AG09309 (cell line): Measurements from ENCODE around the gene CNPY3.

ENCODE experiments used
- DNase-seq: peaks from one replicate; pipeline ENCODE4 v3.0.0-alpha.2; 2010; ENCODE audit warnings: low read depth
- H3K4me3 ChIP-seq: 2 replicates; pipeline ENCODE4 v1.5.1; 2011; ENCODE audit warnings: mild to moderate bottlenecking, low read depth, low read length, moderate library complexity; ENCODE audit not compliant: control insufficient read depth
- CTCF ChIP-seq: IDR thresholded peaks from 2 replicates; pipeline ENCODE4 v1.5.1; 2011; ENCODE audit warnings: mild to moderate bottlenecking, low read depth, low read length, inconsistent platforms; ENCODE audit not compliant: insufficient read depth, control insufficient read depth; ENCODE audit errors: missing control alignments

CNPY3 gene

GRCh38 chr6:42959917-42960242, 30.6 kb downstream of the CNPY3 start:
- peak overlapping the region; percentile 41 for H3K4me3 ChIP-seq
- no peak for TF ChIP-seq CTCF
- DNase-seq, result no peak

- TF ChIP-seq CTCF, result no peak
- H3K4me3 ChIP-seq, result peak within 1 kb of the TSS; percentile 41
- DNase-seq, result no peak
Observed at GRCh38 chr6:42960243-42961019, 31.2 kb downstream of the CNPY3 start, which contains the start of gene GNMT. TSS of gene GNMT (plus strand) at chr6:42960754. CDS start at chr6:42960768, 14 bp downstream.

- peak overlapping the region; percentile 41 for H3K4me3 ChIP-seq
- no peak for TF ChIP-seq CTCF
- DNase-seq, result no peak
Observed at GRCh38 chr6:42961020-42961470, 31.8 kb downstream of the CNPY3 start.

GRCh38 chr6:42962096-42962495, 32.8 kb downstream of the CNPY3 start:
- DNase-seq, result no peak
- no peak overlapping the region for H3K4me3 ChIP-seq
- TF ChIP-seq CTCF, result no peak

GRCh38 chr6:42962502-42963178, 33.4 kb downstream of the CNPY3 start:
- no peak for TF ChIP-seq CTCF
- DNase-seq, result no peak
- H3K4me3 ChIP-seq, result no peak overlapping the region

GRCh38 chr6:42963179-42963854, 34.0 kb downstream of the CNPY3 start:
- H3K4me3 ChIP-seq, result no peak overlapping the region
- DNase-seq, result no peak
- no peak for TF ChIP-seq CTCF
